Measurements from ENCODE around the gene KCNQ1.

KCNQ1 gene

DNA sequence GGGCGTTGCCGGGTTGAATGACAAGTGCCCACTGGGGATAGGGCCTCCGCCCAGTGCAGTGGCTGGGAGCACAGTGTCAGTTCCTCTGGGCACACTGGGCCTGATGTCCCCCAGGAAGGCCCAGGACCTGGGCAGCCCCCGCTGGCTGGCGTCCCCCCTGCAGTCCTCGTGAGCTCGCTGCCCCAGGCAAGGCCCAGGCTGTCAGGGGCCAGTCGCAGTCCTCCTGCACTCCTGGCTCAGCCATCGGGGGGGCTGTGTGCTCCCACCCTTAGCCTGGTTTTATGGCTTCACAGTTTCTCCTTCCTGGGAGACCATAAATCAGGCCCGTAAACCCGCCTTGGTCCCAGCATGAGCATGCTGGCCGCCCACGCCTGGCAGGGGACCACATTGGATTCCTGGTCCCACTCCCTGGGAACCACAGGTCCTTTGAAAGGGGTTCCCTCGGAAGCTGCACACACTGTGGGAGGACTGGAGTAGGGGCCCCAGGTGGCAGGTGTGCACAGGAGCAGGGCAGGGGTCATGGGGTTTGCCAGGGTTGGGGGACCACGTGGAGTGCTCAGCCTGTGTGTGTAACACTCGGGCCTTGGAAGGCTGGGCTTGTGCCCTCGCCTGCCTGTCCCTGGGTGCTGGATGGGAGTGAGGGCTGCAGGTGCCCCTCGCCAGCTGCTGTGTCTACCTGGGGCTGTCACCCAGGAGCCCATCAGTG, 141.4 kb downstream of the KCNQ1 start:
- DNase-seq: no peak

DNA sequence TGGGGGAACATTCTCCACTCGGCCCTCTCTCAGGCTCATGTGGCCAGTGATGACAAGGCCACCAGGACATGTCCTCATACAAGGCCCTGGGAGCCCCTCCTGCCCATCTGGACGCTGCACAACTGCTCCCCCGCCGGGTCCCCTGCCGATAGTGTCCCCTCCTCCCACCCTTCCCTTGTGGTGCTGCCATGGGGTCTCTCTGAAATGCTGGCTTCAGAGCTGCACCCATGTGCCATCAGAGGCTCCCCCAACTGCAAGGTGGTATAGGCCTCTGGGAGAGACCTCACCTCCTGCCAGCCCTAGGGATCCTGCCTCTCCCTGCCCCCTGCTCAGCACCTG, 142.0 kb downstream of the KCNQ1 start:
- no peak for DNase-seq

DNA sequence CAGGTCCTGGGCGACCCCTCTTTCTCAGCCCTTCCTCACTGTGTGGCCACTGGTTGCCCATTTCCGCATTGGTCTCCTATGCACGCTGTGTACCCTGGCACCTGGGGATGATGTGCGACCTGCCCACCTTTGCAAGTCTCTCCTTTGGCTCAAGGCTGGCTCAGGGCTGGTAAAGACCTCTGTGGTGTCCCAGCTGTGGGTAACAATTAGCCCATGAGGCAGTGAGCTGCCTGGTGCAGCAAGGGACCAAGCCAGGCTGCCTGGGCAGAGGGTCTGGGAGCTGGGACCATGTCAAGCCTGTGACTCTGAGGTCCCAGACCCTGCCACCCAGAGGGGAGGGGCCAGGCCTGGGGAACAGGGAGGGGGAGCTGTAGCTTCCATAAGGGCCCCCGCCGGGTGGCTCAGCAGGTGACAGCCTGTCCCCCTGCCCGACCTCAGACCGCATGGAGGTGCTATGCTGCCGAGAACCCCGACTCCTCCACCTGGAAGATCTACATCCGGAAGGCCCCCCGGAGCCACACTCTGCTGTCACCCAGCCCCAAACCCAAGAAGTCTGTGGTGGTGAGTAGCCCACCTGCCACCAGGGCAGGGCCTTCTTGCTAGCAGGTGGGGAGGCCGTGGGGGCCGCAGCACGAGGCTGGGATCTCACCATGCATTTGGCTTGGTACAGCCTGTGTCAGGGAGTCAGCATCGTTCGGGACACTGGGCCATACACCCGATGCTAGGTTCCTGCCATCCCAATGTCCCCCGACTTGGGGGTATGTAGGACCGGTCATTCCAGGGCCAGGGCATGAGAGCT, 142.5 kb downstream of the KCNQ1 start:
- DNase-seq: no peak

DNA sequence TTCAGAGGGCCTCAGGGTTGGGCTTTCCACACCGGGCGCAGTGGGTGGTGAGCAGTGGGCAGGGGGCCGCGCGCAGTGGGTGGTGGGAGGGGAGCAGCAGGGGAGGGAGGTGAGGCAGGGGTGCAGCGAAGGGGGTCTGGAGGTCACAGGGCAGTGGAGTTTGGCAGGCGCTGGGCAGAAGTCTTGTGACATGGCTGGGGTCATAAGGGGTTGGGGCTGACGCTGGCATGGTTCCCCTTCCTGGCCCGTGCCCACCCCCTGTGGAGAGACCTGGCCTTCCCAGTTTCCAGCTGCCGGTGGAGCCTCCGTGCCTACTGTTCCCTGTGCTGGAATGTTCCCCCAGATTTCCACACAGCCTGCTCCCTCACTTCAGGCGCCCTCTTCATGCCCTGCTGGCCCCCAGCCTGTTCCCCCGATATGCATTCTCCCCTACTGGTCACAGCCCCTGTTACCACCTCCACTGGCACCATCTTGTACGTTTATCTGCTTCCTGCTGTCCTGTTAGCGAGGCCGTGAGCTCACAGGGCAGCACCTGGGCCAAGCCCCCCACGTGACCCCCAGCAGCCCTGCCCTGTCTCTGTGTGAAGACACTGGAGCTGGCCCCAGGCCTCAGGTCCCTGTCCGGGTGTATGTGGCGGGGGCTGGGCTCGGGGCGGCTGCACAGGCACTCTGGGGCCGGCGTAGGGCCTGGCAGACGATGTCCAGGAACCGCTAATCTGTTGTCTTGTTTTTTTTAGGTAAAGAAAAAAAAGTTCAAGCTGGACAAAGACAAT, 143.4 kb downstream of the KCNQ1 start:
- no peak for DNase-seq

DNA sequence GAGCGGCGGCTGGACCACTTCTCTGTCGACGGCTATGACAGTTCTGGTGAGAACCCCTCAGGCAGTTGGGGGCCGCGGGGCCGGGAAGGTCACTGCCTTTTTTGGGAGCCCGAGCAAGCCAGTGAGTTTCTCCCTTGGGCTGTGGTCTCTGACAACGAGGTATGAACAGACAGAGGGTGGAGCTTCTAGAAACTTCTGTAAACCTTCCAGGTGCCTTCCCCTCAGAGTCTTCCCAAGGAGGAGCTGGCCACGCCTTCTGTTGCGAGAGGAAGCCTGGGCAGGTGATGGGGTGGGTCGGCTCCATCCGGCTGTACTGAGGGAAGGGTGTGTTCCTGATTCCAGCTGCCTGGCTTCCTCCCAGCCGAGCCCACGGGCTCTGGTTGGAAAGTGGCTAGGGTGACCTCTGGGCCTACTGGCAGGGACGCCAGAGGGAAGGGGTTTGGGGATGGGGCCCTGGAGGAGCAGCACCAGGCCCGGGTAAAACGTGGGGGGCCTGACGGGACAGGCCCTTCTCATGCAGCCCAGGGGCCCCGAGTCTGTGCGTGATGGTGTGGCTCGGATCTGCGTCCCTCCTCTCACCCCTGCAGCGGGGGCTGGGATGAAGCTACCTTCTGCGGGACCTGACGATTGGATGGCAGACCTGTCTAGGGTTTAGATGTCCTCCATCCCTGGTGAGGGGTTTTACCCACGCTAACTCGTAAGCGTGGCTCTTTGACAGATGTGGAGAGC, 144.2 kb downstream of the KCNQ1 start:
- DNase-seq: no peak

DNA sequence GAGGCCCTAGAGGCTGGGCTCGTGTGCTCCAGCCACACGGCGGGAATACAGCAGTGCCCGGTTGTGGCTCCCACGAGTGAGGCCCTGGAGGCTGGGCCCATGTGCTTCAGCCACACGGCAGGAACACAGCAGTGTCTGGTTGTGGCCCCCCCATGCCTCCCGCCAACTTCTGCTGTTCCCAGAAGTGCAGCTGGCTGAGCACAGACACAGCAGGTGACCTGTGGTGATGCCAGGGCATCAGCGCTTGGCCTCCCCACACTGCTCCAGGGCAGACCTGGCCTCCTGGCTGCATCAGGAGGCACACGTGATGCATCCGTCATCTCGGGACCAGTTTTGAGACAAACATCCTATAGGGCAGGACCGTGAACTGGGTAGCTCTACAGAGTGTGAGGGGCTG, 144.7 kb downstream of the KCNQ1 start:
- DNase-seq: no peak

DNA sequence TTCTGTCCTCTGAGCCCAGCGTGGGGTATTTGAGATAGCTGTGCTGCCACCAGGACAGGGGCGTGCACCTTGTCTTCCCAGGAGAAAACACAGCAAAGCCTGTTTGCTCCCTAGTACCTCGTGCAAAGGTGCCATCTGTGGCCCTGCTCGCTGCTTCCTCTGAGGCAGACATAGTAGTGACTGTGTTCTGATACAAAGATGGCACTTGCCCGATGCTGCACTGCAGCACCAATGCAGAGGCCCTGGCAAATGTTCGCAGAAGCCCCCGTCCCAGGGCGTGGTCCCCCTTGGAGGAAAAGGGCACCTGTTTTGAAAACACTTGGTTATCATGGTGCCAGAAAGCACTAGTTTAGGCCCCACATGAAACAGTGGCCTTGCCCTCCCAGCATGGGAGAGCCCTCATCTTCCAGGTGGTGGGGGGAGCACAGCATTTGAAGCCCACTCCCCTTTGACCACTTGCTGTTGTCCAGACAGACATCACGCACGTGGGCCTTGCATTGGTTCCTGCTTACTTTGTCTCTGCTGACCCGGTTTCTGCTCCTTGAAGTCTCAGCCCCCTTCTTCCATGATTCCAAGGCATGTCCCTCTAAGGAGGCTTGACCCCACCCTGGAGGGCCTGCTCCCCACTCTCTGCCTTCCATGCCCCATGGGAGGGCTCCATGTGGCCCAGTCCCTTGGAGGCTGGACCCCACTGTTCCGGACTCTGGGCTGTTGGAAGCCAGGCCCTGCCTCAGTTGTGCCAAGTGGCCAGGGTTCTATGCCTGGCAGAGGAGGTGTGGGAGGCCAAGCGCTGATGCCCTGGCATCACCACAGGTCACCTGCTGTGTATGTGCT, 145.5 kb downstream of the KCNQ1 start:
- DNase-seq: no peak

DNA sequence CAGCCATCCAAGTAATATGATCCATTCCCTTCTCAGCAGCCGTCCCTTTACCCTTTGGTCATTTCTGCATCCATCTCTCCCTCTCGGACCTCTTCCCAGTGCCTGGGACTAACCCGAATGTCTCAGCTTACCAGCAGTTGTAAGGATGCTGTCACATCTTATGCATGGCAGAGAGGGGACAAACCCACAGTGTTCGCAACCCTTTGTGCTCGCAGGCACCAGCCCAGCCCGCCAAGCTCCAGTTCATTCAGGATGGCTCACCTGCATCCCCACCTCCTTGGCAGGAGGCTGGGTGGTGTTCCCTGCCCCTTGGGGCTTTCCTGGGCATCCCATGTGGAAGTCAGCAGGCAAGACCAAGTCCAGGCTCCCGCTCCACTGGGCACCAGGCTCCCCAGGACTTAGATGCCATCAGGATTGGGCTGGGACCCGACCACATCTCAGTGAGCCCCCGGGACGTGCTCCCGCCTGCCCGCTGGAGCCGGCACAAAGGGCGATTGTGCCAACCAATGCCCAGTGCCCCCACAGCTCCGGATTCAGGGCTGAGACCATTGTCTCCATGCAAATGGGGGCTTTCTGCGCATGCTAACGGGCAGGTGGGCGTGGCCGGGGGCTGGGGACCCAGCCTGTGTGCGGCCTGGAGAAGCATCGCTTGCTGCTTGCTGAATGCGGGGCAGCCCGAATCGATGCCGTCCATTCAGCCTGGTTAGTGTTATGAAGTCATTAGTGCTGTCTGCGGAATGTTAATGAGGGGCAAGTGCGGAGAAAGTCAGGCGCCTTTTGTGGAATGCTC, 146.4 kb downstream of the KCNQ1 start:
- no peak for DNase-seq

DNA sequence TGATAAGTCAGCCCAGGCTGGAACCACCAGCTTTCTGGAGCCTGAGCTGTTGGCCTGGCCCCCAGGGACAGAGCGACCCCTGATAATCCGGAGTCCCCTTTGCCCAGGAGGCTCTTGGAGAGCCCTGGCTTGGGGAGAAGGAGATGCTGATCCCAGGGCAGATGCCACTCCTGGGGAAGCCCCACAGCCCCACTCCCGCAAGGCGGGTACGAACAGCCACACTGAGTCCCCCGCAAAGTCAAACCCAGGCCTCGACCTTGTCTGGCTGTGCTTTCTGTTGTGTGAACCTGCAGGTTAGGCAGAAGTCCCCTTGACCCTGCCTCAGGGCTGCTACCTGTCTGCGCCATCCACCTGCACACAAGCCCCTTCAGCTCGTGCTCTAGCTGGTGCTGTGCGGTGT, 147.0 kb downstream of the KCNQ1 start:
- DNase-seq: no peak

DNA sequence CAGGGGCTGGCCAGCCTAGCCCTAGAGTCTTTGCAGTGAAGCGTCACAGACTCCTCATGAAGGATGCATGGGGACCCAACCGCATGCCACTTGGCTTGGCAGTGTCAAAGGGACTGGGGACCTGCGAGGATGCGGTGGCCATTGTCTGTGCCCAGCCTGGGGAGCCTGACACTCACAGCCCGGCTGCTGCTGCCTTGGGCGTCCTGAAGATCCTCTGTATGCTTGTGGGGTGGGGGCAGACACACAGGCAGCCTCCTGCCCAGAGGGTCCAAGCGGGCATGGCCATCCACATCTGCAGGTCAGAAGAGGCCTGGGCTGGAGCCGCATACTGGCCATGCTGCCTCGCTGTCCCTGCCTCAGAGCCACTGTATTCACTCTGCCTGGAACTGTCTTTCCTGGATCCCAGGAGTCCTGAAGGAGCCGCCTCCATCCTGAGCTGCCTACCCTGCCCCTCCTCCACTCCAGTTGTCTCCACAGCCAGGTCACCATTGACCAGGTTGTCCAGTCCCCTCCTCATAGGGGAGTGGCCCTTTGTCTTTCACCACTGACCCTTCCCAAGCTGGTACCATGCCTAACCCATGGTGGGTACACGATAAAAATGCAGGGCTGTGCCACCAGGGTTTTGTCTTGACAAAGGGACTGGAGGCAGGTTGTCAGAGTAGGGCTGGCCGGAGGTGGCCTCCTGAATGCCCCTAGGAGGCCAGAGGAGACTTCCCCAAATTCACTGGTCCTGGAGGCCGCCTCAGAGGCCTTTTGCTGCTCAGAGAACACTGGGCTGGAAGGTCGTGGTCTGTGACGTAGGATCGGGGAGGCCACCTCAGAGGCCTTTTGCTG, 148.0 kb downstream of the KCNQ1 start:
- no peak for DNase-seq

DNA sequence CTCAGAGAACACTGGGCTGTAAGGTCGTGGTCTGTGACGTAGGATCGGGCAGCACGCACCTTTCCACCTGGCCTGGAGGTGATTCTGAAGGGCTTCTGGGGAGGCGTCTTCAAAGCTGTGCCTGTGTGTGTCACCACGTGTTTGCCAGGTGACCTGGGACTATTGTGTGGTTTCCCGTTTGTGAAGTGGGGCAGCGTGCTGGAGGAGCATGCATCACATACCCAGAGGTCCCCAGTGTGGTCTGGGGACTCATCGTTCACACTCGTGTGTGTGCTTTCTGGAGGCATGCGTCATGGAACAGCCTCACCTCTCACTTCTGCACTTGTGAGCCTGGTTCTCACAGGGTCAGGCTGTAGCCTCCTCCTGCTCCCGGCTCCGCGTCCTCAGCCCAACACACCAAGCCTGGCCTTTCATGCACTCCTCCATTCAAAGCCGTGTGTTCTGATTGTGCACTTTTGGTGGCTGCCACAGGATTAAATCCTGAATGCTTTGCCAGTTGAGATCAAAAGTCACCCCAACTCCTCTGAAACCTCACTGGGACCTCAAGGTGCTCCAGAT, 148.7 kb downstream of the KCNQ1 start:
- no peak for DNase-seq

DNA sequence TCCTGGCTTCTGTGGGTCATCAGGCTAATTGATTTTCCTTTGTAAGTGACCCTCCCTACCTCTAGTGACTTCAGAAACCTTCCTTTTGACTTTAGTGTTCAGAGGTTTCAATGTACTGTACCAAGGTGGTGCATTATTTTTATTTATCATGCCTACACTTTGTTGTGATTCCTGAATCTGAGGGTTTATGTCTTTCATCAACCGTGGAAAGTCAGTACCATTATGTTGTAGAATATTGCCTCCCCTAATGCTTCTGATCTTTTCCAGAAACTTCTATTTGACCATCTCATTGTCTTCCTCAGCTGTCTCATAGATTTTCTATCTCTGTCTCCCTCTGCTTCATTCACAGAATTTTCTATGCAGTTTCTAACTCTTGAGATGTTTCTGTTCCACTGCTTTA, 149.5 kb downstream of the KCNQ1 start:
- DNase-seq: no peak

DNA sequence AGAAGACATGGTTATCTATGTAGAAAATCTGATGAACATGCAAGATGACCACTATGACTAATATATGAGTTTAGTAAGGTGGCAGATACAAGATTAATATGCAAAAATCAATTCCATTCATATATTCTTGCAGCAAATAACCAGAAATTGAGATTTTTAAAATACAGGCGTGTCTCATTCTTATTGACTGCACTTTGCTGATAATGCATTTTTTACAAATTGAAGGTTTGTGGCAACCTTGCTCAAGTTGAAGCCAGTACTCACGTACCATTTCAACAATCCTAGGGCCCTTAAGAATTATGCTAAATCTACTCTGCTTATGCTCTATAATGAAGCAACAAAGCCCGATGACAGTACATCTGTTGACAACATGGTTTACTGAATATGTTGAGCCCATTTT, 150.4 kb downstream of the KCNQ1 start:
- DNase-seq: no peak

DNA sequence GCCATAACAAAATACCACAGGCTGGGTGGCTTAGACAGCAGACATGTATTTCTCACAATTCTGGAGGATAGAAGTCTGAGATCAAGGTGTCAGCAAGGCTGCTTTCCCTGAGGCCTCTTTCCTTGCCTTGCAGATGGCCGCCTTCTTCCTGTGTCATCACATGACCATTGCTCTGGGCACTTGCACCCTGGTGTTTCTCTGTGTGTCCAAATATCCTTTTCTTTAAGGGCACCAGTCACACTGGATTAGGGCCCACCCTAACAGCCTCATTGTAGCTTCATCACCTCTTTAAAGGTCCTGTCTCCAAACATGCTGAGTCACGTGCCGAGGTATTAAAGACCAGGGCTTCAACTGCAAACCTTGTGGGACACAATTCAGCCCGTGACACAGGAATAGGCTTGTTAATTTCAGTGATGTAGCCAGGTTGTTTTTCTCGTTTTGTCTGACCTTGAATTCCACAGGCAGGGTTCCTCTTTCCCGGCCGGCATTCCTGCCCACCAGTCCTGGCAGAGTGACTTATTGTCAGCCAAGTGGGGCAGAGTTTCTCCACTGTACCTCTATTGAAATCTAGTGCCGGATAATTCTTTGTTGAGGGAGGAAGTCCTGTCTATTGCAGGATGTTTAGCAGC, 154.9 kb downstream of the KCNQ1 start:
- no peak for DNase-seq

DNA sequence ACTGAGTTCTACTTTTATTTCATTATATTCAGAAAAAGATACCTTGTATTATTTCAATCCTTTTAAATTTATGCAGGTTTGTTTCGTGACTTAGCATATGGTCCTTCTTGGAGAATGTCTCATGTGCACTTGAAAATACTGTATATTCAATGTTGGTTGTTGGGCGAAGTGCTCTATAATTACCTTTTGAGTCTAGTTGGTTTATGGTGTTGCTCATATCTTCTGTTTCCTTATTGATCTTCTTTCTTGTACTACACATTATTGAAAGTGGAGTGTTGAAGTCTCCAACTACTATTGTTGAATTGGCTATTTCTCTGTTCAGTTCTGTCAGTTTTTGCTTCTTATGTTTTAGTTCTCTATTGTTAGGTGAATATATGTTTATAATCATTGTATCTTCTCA, 164.5 kb downstream of the KCNQ1 start:
- DNase-seq: no peak

DNA sequence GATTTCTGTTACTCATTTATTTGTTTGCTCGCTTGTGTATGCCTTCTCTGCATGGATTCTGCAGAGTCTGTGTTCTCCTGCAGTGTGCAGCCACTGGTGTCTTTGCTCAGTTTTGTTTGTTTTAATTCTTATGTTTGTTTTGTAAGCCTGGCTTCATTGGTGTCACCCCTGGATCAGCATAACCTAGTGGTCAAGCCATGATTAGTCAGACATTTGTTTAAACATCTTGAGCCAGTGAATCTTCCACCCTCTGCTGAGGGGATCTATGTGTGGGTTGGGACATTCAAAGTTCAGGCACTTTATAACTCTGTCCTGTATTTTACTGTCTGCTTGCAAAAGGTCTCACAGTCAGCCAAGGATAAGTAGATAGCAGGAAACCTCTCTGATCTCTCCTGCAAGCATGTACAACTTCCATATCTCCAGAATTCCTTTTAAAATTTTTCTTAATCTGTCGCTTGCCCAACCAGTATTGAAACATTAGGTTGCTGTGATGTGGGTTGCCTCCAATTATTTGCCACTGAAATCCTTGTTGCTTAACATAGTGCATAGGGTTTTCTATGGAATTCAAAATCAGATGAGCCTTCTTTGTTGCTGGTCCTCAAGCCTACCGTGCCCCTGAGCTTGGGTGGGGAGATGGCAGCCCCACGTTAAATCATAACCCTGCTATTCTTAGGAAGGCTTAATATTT, 168.2 kb downstream of the KCNQ1 start:
- DNase-seq: no peak

DNA sequence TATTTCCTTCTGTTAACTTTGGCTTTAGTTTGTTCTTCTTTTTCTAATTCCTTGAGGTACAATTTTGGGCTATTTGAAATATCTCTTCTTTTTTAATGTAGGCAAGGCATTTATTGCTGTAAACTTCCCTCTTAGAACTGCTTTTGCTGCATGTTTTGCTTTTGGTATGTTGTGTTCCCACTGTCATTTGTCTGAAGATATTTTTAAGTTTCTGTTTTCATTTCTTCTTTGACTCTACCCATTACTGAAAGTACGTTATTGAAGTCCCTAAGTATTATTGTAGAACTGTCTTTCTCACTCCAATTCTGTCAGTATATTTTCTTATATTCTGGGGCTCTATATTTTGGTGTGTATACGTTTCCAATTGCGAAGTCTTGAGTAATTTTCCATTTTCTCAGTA, 177.1 kb downstream of the KCNQ1 start:
- no peak for DNase-seq

DNA sequence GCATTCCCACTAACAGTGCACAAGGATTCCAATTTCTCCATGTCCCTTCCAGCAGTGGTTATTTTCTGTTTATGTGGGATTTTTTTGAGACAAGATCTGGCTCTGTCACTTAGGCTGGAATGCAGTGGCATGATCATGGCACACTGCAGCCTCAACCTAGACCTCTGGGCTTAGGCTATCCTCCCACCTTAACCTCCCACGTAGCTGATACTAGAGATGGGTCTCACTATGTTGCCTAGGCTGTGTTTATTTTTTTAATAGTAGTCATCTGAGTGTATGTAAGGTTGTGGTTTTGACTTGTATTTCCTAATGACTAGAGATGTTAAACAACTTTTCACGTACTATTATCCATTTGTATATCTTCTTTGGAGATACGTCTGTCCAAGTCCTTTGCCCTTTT, 180.4 kb downstream of the KCNQ1 start:
- no peak for DNase-seq

DNA sequence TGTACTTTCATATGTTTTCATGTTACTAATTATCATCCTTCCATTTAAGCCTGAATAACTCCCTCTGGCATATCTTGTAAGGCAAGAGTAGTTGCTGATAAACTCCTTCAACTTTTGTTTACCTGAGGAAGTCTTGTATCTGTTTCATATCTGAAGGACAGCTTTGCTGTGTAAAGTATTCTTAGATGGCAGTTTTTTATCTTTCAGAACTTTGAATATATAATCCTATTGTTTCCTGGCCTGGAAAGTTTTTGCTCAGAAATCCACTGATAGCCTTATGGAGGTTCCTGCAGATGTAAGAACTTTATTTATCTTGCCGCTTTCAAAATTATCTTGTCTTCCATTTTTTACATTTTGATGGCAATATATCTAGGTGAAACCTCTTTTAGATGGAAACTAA, 185.9 kb downstream of the KCNQ1 start:
- no peak for DNase-seq
